Panc1 (cell line): Measurements from ENCODE around the gene DRD3. TPM values are rescaled to one million over a fixed set of nuclear protein-coding genes. Genes with fewer than 3 reads are reported as not detected.

Source experiments
- ATAC-seq: fragments of 200-7000 bp; cut with Tn5 transposase; 2 replicates; pipeline ENCODE4 v1.9.1; 2020; ENCODE audit warnings: mild to moderate bottlenecking, moderate library complexity
- BruUV-seq: library from RNA; stranded (reverse); fragments of 400-500 nt; replicated peaks from 2 replicates; lab custom pipeline; 2021; lab: Mats Ljungman, UMichigan
- CTCF ChIA-PET: fragments of 300-600 bp; sonication (Branson Sonifier 250); formaldehyde crosslinking; loops from one replicate; lab custom pipeline; 2022; ENCODE audit warnings: antibody characterized with exemption; lab: Charles Lee
- POLR2A ChIA-PET: fragments of 300-600 bp; sonication (Branson Sonifier 250); formaldehyde crosslinking; loops from one replicate; lab custom pipeline; 2022; ENCODE audit warnings: antibody characterized with exemption; lab: Charles Lee
- DNase-seq: peaks from one replicate; pipeline ENCODE4 v3.0.0-alpha.2; 2010; ENCODE audit warnings: low read depth, low spot score
- H3K27ac ChIP-seq: 2 replicates; pipeline ENCODE4 v1.5.1; 2011; ENCODE audit warnings: mild to moderate bottlenecking, low read length, inconsistent platforms
- H3K27me3 ChIP-seq: fragments of 200-500 bp; sonication (Bioruptor generic); 2 replicates; pipeline ENCODE4 v1.6.0; 2014; ENCODE audit warnings: low read length, inconsistent platforms; ENCODE audit not compliant: control insufficient read depth, insufficient read depth
- H3K36me3 ChIP-seq: fragments of 200-500 bp; sonication (Bioruptor generic); 2 replicates; pipeline ENCODE4 v1.5.1; 2014; ENCODE audit warnings: inconsistent platforms, mild to moderate bottlenecking, low read length, moderate library complexity; ENCODE audit not compliant: control insufficient read depth, insufficient read depth
- H3K4me1 ChIP-seq: 2 replicates; pipeline ENCODE4 v1.5.1; 2011; ENCODE audit warnings: inconsistent platforms, mild to moderate bottlenecking, low read length, moderate library complexity; ENCODE audit not compliant: control insufficient read depth, insufficient read depth
- H3K4me3 ChIP-seq, 2 experiments: 2 replicates each; pipeline ENCODE4 v1.5.1; 2011 to 2012; ENCODE audit warnings: low read depth in 2 of 2, low read length in 2 of 2, mild to moderate bottlenecking in 2 of 2, inconsistent platforms in 1 of 2, moderate library complexity in 1 of 2
- H3K9me3 ChIP-seq: fragments of 200-500 bp; sonication (Bioruptor generic); 2 replicates; pipeline ENCODE4 v1.5.1; 2014; ENCODE audit warnings: low read depth, mild to moderate bottlenecking, inconsistent platforms, low read length, moderate library complexity; ENCODE audit not compliant: control insufficient read depth, insufficient read depth
- CTCF ChIP-seq: fragments of 450-650 bp; IDR thresholded peaks from 2 replicates; pipeline ENCODE4 v1.5.1; 2017; ENCODE audit warnings: mild to moderate bottlenecking
- POLR2AphosphoS5 ChIP-seq: IDR thresholded peaks from 2 replicates; pipeline ENCODE4 v1.6.1; 2012; ENCODE audit warnings: mild to moderate bottlenecking, low read depth, low read length, moderate library complexity
- REST ChIP-seq, 2 experiments: IDR thresholded peaks; 2 replicates each; pipeline ENCODE4 v1.6.1; 2011 to 2012; ENCODE audit warnings: low read depth in 2 of 2, control low read depth in 1 of 2, low read length in 1 of 2, mild to moderate bottlenecking in 1 of 2, moderate library complexity in 1 of 2; ENCODE audit not compliant: insufficient read depth in 1 of 2
- SIN3A ChIP-seq: IDR thresholded peaks from 2 replicates; pipeline ENCODE4 v1.6.1; 2012; ENCODE audit warnings: low read depth, mild to moderate bottlenecking, low read length, moderate library complexity, borderline replicate concordance; ENCODE audit not compliant: insufficient read depth
- TCF7L2 ChIP-seq: IDR thresholded peaks from 2 replicates; pipeline ENCODE4 v1.6.1; 2011; ENCODE audit warnings: mild to moderate bottlenecking, low read depth, low read length, inconsistent platforms
- in situ Hi-C: cut with HindIII; loops from 2 replicates; pipeline ENCODE4 v1.10.0; 2016; ENCODE audit warnings: low sequenced_read_pairs, low pct_unique_long_range_greater_than_20kb
- intact Hi-C: fragments of 100-400 bp; cut with micrococcal nuclease; formaldehyde crosslinking; loops from one replicate; pipeline ENCODE4 v1.10.0; 2022; ENCODE audit not compliant: unreplicated experiment
- total RNA-seq: library from RNA; stranded (reverse); gene quantifications from one replicate; pipeline ENCODE4 v1.2.1, GENCODE V29; 2021; ENCODE audit not compliant: unreplicated experiment

The DRD3 gene
- total RNA-seq, 1 experiment from 2014 or later: not detected

- intact Hi-C loops: no loop called here
- TF ChIP-seq SIN3A (no peak), CTCF (no peak), REST (IDR thresholded peaks at IDR 0.05; ENCODE audit: insufficient read depth in 1 of 2, low read depth in 2 of 2, low read length in 1 of 2) (no peak), POLR2AphosphoS5 (no peak), TCF7L2 (no peak)
These were observed 83.1 kb downstream of the DRD3 start for GRCh38 chr3:114095796-114096195.

GRCh38 chr3:114093596-114093995, 85.3 kb downstream of the DRD3 start:
- intact Hi-C loops: no loop called here
- POLR2A ChIA-PET: no interaction called here
- no peak overlapping the region for H3K4me3 ChIP-seq
- TF ChIP-seq REST (IDR thresholded peaks at IDR 0.05; ENCODE audit: insufficient read depth in 1 of 2, low read depth in 2 of 2, low read length in 1 of 2) (no peak), CTCF (no peak), POLR2AphosphoS5 (no peak), SIN3A (no peak), TCF7L2 (no peak)
- ATAC-seq (no peak), DNase-seq (no peak)
- no peaks in the 10 kb centered on the region for H3K4me1 ChIP-seq
- in situ Hi-C loops: no loop called here
- no peaks in the 10 kb centered on the region for H3K27me3 ChIP-seq
- no peaks in the 10 kb centered on the region for H3K9me3 ChIP-seq
- no peaks in the 10 kb centered on the region for H3K36me3 ChIP-seq
- BruUV-seq: no TSS peak
- CTCF ChIA-PET: no interaction called here
- no peak overlapping the region for H3K27ac ChIP-seq

More at GRCh38 chr3:114095796-114096195, 83.1 kb downstream of the DRD3 start:
- Histone ChIP-seq H3K36me3 (no peaks in the 10 kb centered on the region), H3K4me3 (no peak overlapping the region), H3K27me3 (0 out of 2 replicates have a peak, but pooled peaks cover 2% of the 10 kb centered on the region), H3K4me1 (no peaks in the 10 kb centered on the region), H3K27ac (no peak overlapping the region), H3K9me3 (no peaks in the 10 kb centered on the region)
- ATAC-seq (no peak), DNase-seq (no peak)
- in situ Hi-C loops: no loop called here
- ChIA-PET POLR2A (no interaction called here), CTCF (no interaction called here)
- BruUV-seq: no TSS peak
